Measurements from ENCODE around the gene AP3S2. TPM values are rescaled to one million over a fixed set of nuclear protein-coding genes. Genes with fewer than 3 reads are reported as not detected.

AP3S2 gene
- total RNA-seq, 1 experiment from 2014 or later: 46.1 TPM

- no peak overlapping the region for H3K27ac ChIP-seq
- no peaks in the 10 kb centered on the region for H3K27me3 ChIP-seq
- no peaks in the 10 kb centered on the region for H3K36me3 ChIP-seq
- DNase-seq: no peak
- H3K4me1 ChIP-seq: peaks cover 15% of the 10 kb centered on the region; the same call in 1 of the 2 replicates
- H3K4me3 ChIP-seq: no peak overlapping the region
- no peaks in the 10 kb centered on the region for H3K9me3 ChIP-seq (replicated peaks)
Observed at GRCh38 chr15:89825271-89825940, 68.4 kb downstream of the AP3S2 start.

- Histone ChIP-seq H3K27ac (no peak overlapping the region), H3K36me3 (no peaks in the 10 kb centered on the region), H3K27me3 (no peaks in the 10 kb centered on the region), H3K4me3 (no peak overlapping the region), H3K4me1 (peaks cover 15% of the 10 kb centered on the region; the same call in 1 of the 2 replicates), H3K9me3 (replicated peaks) (no peaks in the 10 kb centered on the region)
- DNase-seq: no peak
Observed at GRCh38 chr15:89824607-89824867, 69.3 kb downstream of the AP3S2 start.

- Histone ChIP-seq H3K27me3 (no peaks in the 10 kb centered on the region), H3K4me3 (no peak overlapping the region)
- no peak for DNase-seq
Observed at GRCh38 chr15:89823836-89824606, 69.8 kb downstream of the AP3S2 start.

GRCh38 chr15:89822951-89823711, 70.7 kb downstream of the AP3S2 start:
- Histone ChIP-seq H3K27me3 (peaks cover 3% of the 10 kb centered on the region; the same call in 1 of the 2 replicates), H3K9me3 (replicated peaks) (no peaks in the 10 kb centered on the region), H3K4me1 (peaks cover 17% of the 10 kb centered on the region), H3K27ac (no peak overlapping the region), H3K36me3 (no peaks in the 10 kb centered on the region), H3K4me3 (no peak overlapping the region)
- peak; percentile 41 to 66 for DNase-seq

More at GRCh38 chr15:89823836-89824606, 69.8 kb downstream of the AP3S2 start:
- no peak overlapping the region for H3K27ac ChIP-seq
- peaks cover 15% of the 10 kb centered on the region; the same call in 1 of the 2 replicates for H3K4me1 ChIP-seq
- H3K9me3 ChIP-seq (replicated peaks): no peaks in the 10 kb centered on the region
- H3K36me3 ChIP-seq: no peaks in the 10 kb centered on the region

DNA sequence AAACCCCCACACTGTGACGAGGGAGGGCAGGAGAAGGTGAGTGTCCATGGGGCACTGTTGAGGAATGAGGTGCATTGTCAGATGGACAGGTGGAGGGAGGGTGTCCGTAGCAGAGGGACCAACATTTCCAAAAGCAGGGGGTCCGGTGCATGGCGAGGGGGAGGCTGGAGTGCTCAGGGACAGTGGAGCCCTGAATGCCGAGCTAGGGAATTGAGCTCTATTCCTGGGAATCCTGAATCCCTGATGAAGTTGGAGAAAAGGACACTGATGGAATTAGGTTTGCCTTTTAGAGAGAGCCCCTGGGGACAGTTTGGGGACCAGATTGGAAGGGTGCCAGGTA, 71.2 kb downstream of the AP3S2 start:
- Histone ChIP-seq H3K9me3 (replicated peaks) (no peaks in the 10 kb centered on the region), H3K4me3 (no peak overlapping the region), H3K36me3 (no peaks in the 10 kb centered on the region), H3K27me3 (peaks cover 4% of the 10 kb centered on the region; the same call in 1 of the 2 replicates), H3K4me1 (peaks cover 20% of the 10 kb centered on the region), H3K27ac (no peak overlapping the region)
- no peak for DNase-seq

GRCh38 chr15:89822026-89822425, 71.8 kb downstream of the AP3S2 start:
- Histone ChIP-seq H3K27me3 (peaks cover 4% of the 10 kb centered on the region; the same call in 1 of the 2 replicates), H3K4me1 (peaks cover 20% of the 10 kb centered on the region), H3K36me3 (no peaks in the 10 kb centered on the region), H3K9me3 (replicated peaks) (no peaks in the 10 kb centered on the region), H3K27ac (no peak overlapping the region), H3K4me3 (no peak overlapping the region)
- DNase-seq: peak; percentile 53 to 65

DNA sequence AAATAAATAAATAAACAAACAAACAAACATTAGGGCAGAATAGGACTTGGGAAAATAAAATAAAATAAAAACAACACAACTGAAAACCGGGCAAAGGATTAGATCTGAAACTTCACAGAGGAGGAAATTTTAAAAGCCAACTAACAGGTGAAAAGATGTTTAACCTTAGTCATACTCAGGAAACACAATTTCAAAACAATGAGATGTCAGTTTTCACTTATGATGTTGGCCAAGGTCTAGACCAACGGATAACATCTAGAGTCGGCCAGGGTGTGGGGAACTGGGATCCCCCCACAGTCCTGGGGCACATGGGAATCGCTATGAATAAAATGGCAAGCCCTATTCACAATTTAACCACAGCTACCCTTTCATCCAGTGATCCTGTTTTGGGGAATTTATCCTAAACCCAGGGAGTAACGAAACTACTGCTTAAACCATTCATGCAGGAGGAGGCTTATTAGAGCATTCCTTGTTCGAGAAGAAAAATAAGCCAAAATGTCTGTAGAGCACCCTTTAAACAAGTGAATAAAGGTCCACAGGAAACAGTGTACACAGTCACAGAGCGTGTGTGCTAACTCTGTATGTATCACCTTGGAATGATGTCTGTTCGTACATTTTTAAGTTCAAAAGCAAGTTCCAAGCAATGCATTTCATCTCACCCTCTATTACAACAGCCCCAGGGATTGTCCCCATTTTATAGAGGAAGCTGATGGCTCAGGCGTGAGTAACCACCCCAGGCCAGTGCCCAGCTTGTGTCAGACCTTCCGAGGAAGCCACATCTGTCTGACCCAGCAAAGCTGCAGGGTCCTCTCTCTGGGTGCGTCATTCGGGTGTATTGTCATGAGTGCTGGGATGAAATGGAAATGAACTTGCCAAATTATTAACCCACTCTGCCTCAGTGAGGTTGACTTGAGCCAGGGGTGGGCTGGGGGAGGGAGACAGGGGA, 72.9 kb downstream of the AP3S2 start:
- Histone ChIP-seq H3K27ac (no peak overlapping the region), H3K4me3 (no peak overlapping the region)
- DNase-seq: no peak

GRCh38 chr15:89818287-89818686, 75.5 kb downstream of the AP3S2 start:
- H3K27ac ChIP-seq: peak overlapping the region; percentile 33; the same call in 1 of the 2 replicates
- no peak overlapping the region for H3K4me3 ChIP-seq
- peak in 1 of 2 experiments; percentile 29 for DNase-seq
- no peaks in the 10 kb centered on the region for H3K9me3 ChIP-seq (replicated peaks)
- peaks cover 13% of the 10 kb centered on the region for H3K4me1 ChIP-seq
- H3K27me3 ChIP-seq: peaks cover 4% of the 10 kb centered on the region; the same call in 1 of the 2 replicates
- no peaks in the 10 kb centered on the region for H3K36me3 ChIP-seq

More for the DNA sequence above, 72.9 kb downstream of the AP3S2 start:
- peaks cover 20% of the 10 kb centered on the region for H3K4me1 ChIP-seq
- H3K27me3 ChIP-seq: peaks cover 4% of the 10 kb centered on the region; the same call in 1 of the 2 replicates
- no peaks in the 10 kb centered on the region for H3K9me3 ChIP-seq (replicated peaks)
- no peaks in the 10 kb centered on the region for H3K36me3 ChIP-seq

GRCh38 chr15:89817701-89818280, 76.0 kb downstream of the AP3S2 start:
- DNase-seq: no peak
- H3K36me3 ChIP-seq: no peaks in the 10 kb centered on the region
- H3K4me3 ChIP-seq: no peak overlapping the region
- peak overlapping the region; percentile 33; the same call in 1 of the 2 replicates for H3K27ac ChIP-seq
- H3K27me3 ChIP-seq: peaks cover 4% of the 10 kb centered on the region; the same call in 1 of the 2 replicates
- H3K9me3 ChIP-seq (replicated peaks): no peaks in the 10 kb centered on the region
- H3K4me1 ChIP-seq: peaks cover 12% of the 10 kb centered on the region

DNA sequence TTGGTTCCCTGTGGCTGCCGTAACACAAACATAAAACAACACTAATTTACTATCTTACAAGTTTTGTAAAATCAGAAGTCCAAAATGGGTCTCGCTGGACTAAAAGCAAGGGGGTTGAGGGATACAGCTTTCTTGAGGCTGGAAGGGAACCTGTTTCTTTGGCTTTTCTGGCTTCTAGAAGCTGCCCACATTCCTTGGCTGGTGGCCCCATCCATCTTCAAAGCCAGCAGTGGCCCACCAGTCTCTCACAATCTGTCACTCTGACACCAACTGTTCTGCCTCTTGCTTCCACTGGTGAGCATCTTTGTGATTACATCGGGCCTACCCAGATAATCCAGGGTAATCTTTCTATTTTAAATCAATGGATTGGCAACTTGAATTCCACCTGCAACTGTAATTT, 78.0 kb downstream of the AP3S2 start:
- no peak for DNase-seq
- Histone ChIP-seq H3K4me1 (peaks cover 4% of the 10 kb centered on the region), H3K27me3 (peaks cover 4% of the 10 kb centered on the region; the same call in 1 of the 2 replicates), H3K36me3 (no peaks in the 10 kb centered on the region), H3K27ac (no peak overlapping the region), H3K9me3 (replicated peaks) (no peaks in the 10 kb centered on the region), H3K4me3 (no peak overlapping the region)

DNA sequence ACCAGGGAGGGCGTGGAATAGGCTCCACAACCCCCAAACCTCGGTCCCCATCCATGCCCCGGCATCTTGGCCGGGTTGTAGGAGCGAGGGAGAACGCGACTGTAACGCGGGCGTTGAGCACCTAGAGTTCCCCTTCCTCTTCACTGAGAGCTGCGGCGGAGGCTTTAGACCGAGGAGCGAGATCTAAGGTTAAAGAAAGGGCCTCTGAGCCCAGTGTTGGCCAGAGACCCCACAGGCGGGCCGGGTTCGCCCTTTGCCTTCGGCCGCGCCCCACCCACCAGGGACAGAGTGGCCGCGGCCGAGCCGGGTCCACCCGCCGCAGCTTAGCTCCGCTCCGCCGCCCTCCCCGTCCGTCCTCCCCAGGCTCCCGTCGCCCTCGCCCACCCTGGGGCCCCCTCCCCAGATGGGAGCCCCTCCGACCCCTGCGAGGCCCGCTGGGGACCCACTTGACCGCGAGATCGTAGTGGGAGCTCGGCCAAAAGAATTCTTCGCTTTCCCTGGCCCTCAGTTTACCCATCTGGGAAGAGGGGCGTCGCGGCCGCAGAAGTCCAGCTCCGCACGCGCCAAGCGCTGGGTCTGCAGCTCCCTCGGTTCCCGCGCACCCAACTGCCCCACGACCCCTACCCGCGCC, 79.6 kb downstream of the AP3S2 start:
- no peaks in the 10 kb centered on the region for H3K36me3 ChIP-seq
- no peak overlapping the region for H3K4me3 ChIP-seq
- H3K9me3 ChIP-seq (replicated peaks): no peaks in the 10 kb centered on the region
- no peak for DNase-seq
- H3K27me3 ChIP-seq: peaks cover 4% of the 10 kb centered on the region; the same call in 1 of the 2 replicates
- H3K27ac ChIP-seq: no peak overlapping the region
- H3K4me1 ChIP-seq: peaks cover 8% of the 10 kb centered on the region

GRCh38 chr15:89813381-89814111, 80.2 kb downstream of the AP3S2 start:
- DNase-seq: no peak
- Histone ChIP-seq H3K4me1 (peaks cover 15% of the 10 kb centered on the region), H3K36me3 (no peaks in the 10 kb centered on the region), H3K27me3 (peaks cover 4% of the 10 kb centered on the region; the same call in 1 of the 2 replicates), H3K9me3 (replicated peaks) (no peaks in the 10 kb centered on the region), H3K4me3 (no peak overlapping the region), H3K27ac (no peak overlapping the region)

DNA sequence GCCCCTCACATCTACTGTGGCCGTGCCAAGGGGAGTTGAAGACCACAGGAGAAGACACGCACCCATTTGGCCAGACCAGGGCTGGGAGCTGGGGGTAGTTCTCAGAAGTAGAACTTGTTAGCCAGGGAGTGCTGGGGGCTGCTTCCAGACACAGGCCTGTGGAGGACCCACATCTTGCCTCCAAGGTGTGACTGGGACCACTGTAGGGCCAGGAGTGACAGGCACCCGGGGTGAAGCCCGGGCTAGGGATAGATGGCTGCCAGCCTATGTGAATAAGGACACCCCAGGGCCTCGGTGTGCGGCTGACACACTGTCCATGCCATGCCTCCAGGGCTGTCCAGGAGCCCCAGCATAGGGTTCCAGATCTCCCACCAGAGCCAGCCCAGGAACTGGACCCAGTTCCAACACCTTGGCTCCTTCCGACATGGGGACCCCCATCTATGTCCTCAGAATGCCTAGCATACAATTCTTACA, 80.9 kb downstream of the AP3S2 start:
- Histone ChIP-seq H3K27ac (no peak overlapping the region), H3K27me3 (no peaks in the 10 kb centered on the region), H3K4me3 (no peak overlapping the region), H3K36me3 (no peaks in the 10 kb centered on the region), H3K4me1 (peaks cover 12% of the 10 kb centered on the region; the same call in 1 of the 2 replicates), H3K9me3 (replicated peaks) (no peaks in the 10 kb centered on the region)
- no peak for DNase-seq
